Measurements from ENCODE around the gene SMIM24.

Gene SMIM24

GRCh38 chr19:3474010-3474409 lies 6.3 kb downstream of the SMIM24 start:
- DNase-seq (ENCODE audit: low read depth) = no peak

- peak; percentile 29 for DNase-seq (ENCODE audit: low read depth)
These were observed 8.2 kb downstream of the SMIM24 start for GRCh38 chr19:3471954-3472655.

- DNase-seq (ENCODE audit: low read depth) = no peak
These were observed 9.7 kb downstream of the SMIM24 start for GRCh38 chr19:3470500-3471128.

GRCh38 chr19:3469638-3470499 lies 10.5 kb downstream of the SMIM24 start:
- no peak for DNase-seq (ENCODE audit: low read depth)

- no peak for DNase-seq (ENCODE audit: low read depth)
These were observed 12.1 kb downstream of the SMIM24 start for GRCh38 chr19:3468211-3468610.

GRCh38 chr19:3467437-3468198 lies 12.7 kb downstream of the SMIM24 start:
- no peak for DNase-seq (ENCODE audit: low read depth)

- no peak for DNase-seq (ENCODE audit: low read depth)
These were observed 13.7 kb downstream of the SMIM24 start for GRCh38 chr19:3466635-3467034.

GRCh38 chr19:3465552-3465951 lies 14.8 kb downstream of the SMIM24 start:
- DNase-seq (ENCODE audit: low read depth) = no peak

GRCh38 chr19:3464587-3465235 lies 15.6 kb downstream of the SMIM24 start:
- no peak for DNase-seq (ENCODE audit: low read depth)

- no peak for DNase-seq (ENCODE audit: low read depth)
These were observed 16.4 kb downstream of the SMIM24 start for GRCh38 chr19:3463714-3464586.

- no peak for DNase-seq (ENCODE audit: low read depth)
These were observed 17.2 kb downstream of the SMIM24 start for GRCh38 chr19:3462991-3463713.

- DNase-seq (ENCODE audit: low read depth) = no peak
These were observed 20.3 kb downstream of the SMIM24 start for GRCh38 chr19:3459965-3460582.

GRCh38 chr19:3459089-3459881 lies 21.0 kb downstream of the SMIM24 start:
- DNase-seq (ENCODE audit: low read depth) = no peak

- DNase-seq (ENCODE audit: low read depth) = no peak
These were observed 21.9 kb downstream of the SMIM24 start for GRCh38 chr19:3458229-3459088.

- DNase-seq (ENCODE audit: low read depth) = no peak
These were observed 22.6 kb downstream of the SMIM24 start for GRCh38 chr19:3457528-3458228.

- no peak for DNase-seq (ENCODE audit: low read depth)
These were observed 23.3 kb downstream of the SMIM24 start for GRCh38 chr19:3456925-3457527.

Measured in stimulated activated CD8-positive, alpha-beta memory T cell treated with anti-CD3 and anti-CD28 coated beads, Interleukin-15, amount 100 ng/mL, for 24 hours (primary cell).